Panc1 (cell line): ENCODE results near the gene H19. TPM values are rescaled to one million over a fixed set of nuclear protein-coding genes. Genes with fewer than 3 reads are reported as not detected.

Experiments used
- ATAC-seq: fragments of 200-7000 bp; cut with Tn5 transposase; 2 replicates; pipeline ENCODE4 v1.9.1; 2020; ENCODE audit warnings: mild to moderate bottlenecking, moderate library complexity
- BruUV-seq: library from RNA; stranded (reverse); fragments of 400-500 nt; replicated peaks from 2 replicates; lab custom pipeline; 2021; lab: Mats Ljungman, UMichigan
- CTCF ChIA-PET: fragments of 300-600 bp; sonication (Branson Sonifier 250); formaldehyde crosslinking; loops from one replicate; lab custom pipeline; 2022; ENCODE audit warnings: antibody characterized with exemption; lab: Charles Lee
- POLR2A ChIA-PET: fragments of 300-600 bp; sonication (Branson Sonifier 250); formaldehyde crosslinking; loops from one replicate; lab custom pipeline; 2022; ENCODE audit warnings: antibody characterized with exemption; lab: Charles Lee
- DNase-seq: peaks from one replicate; pipeline ENCODE4 v3.0.0-alpha.2; 2010; ENCODE audit warnings: low read depth, low spot score
- H3K27ac ChIP-seq: 2 replicates; pipeline ENCODE4 v1.5.1; 2011; ENCODE audit warnings: mild to moderate bottlenecking, low read length, inconsistent platforms
- H3K27me3 ChIP-seq: fragments of 200-500 bp; sonication (Bioruptor generic); 2 replicates; pipeline ENCODE4 v1.6.0; 2014; ENCODE audit warnings: low read length, inconsistent platforms; ENCODE audit not compliant: control insufficient read depth, insufficient read depth
- H3K36me3 ChIP-seq: fragments of 200-500 bp; sonication (Bioruptor generic); 2 replicates; pipeline ENCODE4 v1.5.1; 2014; ENCODE audit warnings: inconsistent platforms, mild to moderate bottlenecking, low read length, moderate library complexity; ENCODE audit not compliant: control insufficient read depth, insufficient read depth
- H3K4me1 ChIP-seq: 2 replicates; pipeline ENCODE4 v1.5.1; 2011; ENCODE audit warnings: inconsistent platforms, mild to moderate bottlenecking, low read length, moderate library complexity; ENCODE audit not compliant: control insufficient read depth, insufficient read depth
- H3K4me3 ChIP-seq, 2 experiments: 2 replicates each; pipeline ENCODE4 v1.5.1; 2011 to 2012; ENCODE audit warnings: low read depth in 2 of 2, low read length in 2 of 2, mild to moderate bottlenecking in 2 of 2, inconsistent platforms in 1 of 2, moderate library complexity in 1 of 2
- H3K9me3 ChIP-seq: fragments of 200-500 bp; sonication (Bioruptor generic); 2 replicates; pipeline ENCODE4 v1.5.1; 2014; ENCODE audit warnings: low read depth, mild to moderate bottlenecking, inconsistent platforms, low read length, moderate library complexity; ENCODE audit not compliant: control insufficient read depth, insufficient read depth
- CTCF ChIP-seq: fragments of 450-650 bp; IDR thresholded peaks from 2 replicates; pipeline ENCODE4 v1.5.1; 2017; ENCODE audit warnings: mild to moderate bottlenecking
- POLR2AphosphoS5 ChIP-seq: IDR thresholded peaks from 2 replicates; pipeline ENCODE4 v1.6.1; 2012; ENCODE audit warnings: mild to moderate bottlenecking, low read depth, low read length, moderate library complexity
- REST ChIP-seq, 2 experiments: IDR thresholded peaks; 2 replicates each; pipeline ENCODE4 v1.6.1; 2011 to 2012; ENCODE audit warnings: low read depth in 2 of 2, control low read depth in 1 of 2, low read length in 1 of 2, mild to moderate bottlenecking in 1 of 2, moderate library complexity in 1 of 2; ENCODE audit not compliant: insufficient read depth in 1 of 2
- SIN3A ChIP-seq: IDR thresholded peaks from 2 replicates; pipeline ENCODE4 v1.6.1; 2012; ENCODE audit warnings: low read depth, mild to moderate bottlenecking, low read length, moderate library complexity, borderline replicate concordance; ENCODE audit not compliant: insufficient read depth
- TCF7L2 ChIP-seq: IDR thresholded peaks from 2 replicates; pipeline ENCODE4 v1.6.1; 2011; ENCODE audit warnings: mild to moderate bottlenecking, low read depth, low read length, inconsistent platforms
- in situ Hi-C: cut with HindIII; loops from 2 replicates; pipeline ENCODE4 v1.10.0; 2016; ENCODE audit warnings: low sequenced_read_pairs, low pct_unique_long_range_greater_than_20kb
- intact Hi-C: fragments of 100-400 bp; cut with micrococcal nuclease; formaldehyde crosslinking; loops from one replicate; pipeline ENCODE4 v1.10.0; 2022; ENCODE audit not compliant: unreplicated experiment
- total RNA-seq: library from RNA; stranded (reverse); gene quantifications from one replicate; pipeline ENCODE4 v1.2.1, GENCODE V29; 2021; ENCODE audit not compliant: unreplicated experiment

H19 gene
- total RNA-seq, 1 experiment from 2014 or later, result 1,268 TPM

- no peak for ATAC-seq
- POLR2A ChIA-PET, result no interaction called here
- intact Hi-C loops (no loop called here), in situ Hi-C loops (no loop called here)
- Histone ChIP-seq H3K27me3 (no peaks in the 10 kb centered on the region), H3K27ac (no peak overlapping the region), H3K4me1 (no peaks in the 10 kb centered on the region), H3K36me3 (no peaks in the 10 kb centered on the region), H3K4me3 (no peak overlapping the region), H3K9me3 (no peaks in the 10 kb centered on the region)
- DNase-seq, result no peak
- TF ChIP-seq CTCF (no peak), SIN3A (no peak), POLR2AphosphoS5 (no peak), TCF7L2 (no peak), REST (IDR thresholded peaks at IDR 0.05; ENCODE audit: insufficient read depth in 1 of 2, low read depth in 2 of 2, low read length in 1 of 2) (no peak)
- CTCF ChIA-PET, result interaction anchor here (0.6 to 0.8 kb wide), 2 partner anchors 22 to 142 kb away, joined by 8 to 13 read pairs; no protein-coding TSS in a partner anchor
- BruUV-seq, result no TSS peak
Observed at GRCh38 chr11:1992111-1992510, 5.5 kb downstream of the H19 start.

GRCh38 chr11:1990872-1991578, 6.6 kb downstream of the H19 start:
- in situ Hi-C loops, result no loop called here
- TF ChIP-seq REST (IDR thresholded peaks at IDR 0.05; ENCODE audit: insufficient read depth in 1 of 2, low read depth in 2 of 2, low read length in 1 of 2) (no peak), CTCF (no peak), TCF7L2 (no peak), SIN3A (no peak), POLR2AphosphoS5 (no peak)
- DNase-seq, result no peak
- Histone ChIP-seq H3K27me3 (no peaks in the 10 kb centered on the region), H3K9me3 (no peaks in the 10 kb centered on the region), H3K36me3 (no peaks in the 10 kb centered on the region), H3K4me3 (no peak overlapping the region), H3K4me1 (no peaks in the 10 kb centered on the region), H3K27ac (no peak overlapping the region)
- BruUV-seq, result no TSS peak
- intact Hi-C loops, result no loop called here
- peak; percentile 24; the same call in 1 of the 2 replicates for ATAC-seq
- CTCF ChIA-PET, result interaction anchor here (0.6 to 0.8 kb wide), 3 partner anchors 21 to 141 kb away, joined by 5 to 13 read pairs (median 8); no protein-coding TSS in a partner anchor
- POLR2A ChIA-PET, result interaction anchor here (0.6 kb wide), 1 partner anchor 181 kb away, joined by 3 read pairs; no protein-coding TSS in a partner anchor
